ENCODE measurements around the gene CTSD.
"Not testable (repeated sequence)": the region's sequence is repeated elsewhere in the genome, so short reads cannot be mapped to it uniquely, and the experiment has no call there.

GRCh38 chr11:1813356-1813755 is 49.6 kb upstream of the CTSD start:
- TF ChIP-seq CTCF (IDR thresholded peaks at IDR 0.05; ENCODE audit: insufficient read depth, low read length, poor library complexity, severe bottlenecking); EZH2phosphoT487 (conservative IDR thresholded peaks at IDR 0.05; ENCODE audit: low read length): not testable (repeated sequence)
